Epithelial cell of esophagus (primary cell): Measurements from ENCODE around the gene COL18A1.

Source experiments
- DNase-seq: peaks from one replicate; pipeline ENCODE4 v3.0.0; 2010; ENCODE audit warnings: low read depth
- H3K4me3 ChIP-seq: 2 replicates; pipeline ENCODE4 v1.5.1; 2011; ENCODE audit warnings: mild to moderate bottlenecking, low read length, control low read depth
- CTCF ChIP-seq: IDR thresholded peaks from 2 replicates; pipeline ENCODE4 v1.5.1; 2011; ENCODE audit warnings: low read depth, mild to moderate bottlenecking, low read length, control low read depth, inconsistent platforms; ENCODE audit not compliant: insufficient read depth; ENCODE audit errors: missing control alignments

The COL18A1 gene

DNA sequence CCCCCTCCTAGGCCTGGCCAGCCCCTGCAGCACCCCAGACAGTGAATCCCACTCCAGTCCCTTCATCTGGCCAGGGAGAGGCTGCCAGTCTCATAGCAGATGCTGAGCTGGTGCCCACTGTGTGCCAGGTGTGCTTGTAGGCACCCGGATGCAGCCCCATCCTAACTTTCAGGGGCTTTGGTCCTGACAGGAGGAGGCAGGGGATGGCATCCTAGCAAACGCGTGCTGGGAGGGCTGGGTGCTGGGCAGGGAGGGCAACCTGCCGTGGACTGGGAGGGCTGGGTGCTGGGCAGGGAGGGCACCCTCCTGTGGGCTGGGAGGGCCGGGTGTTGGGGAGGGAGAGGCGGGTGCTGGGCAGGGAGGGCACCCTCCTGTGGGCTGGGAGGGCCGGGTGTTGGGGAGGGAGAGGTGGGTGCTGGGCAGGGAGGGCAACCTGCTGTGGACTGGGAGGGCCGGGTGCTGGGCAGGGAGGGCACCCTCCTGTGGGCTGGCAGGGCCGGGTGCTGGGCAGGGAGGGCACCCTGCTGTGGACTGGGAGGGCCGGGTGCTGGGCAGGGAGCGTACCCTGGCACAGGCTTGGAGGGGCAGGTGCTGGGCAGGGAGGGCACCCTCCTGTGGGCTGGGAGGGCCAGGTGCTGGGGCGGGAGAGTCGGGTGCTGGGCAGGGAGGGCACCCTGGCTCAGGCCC is 102.0 kb downstream of the COL18A1 start:
- no peak overlapping the region for H3K4me3 ChIP-seq
- DNase-seq: no peak
- TF ChIP-seq CTCF: no peak

GRCh38 chr21:45507523-45507875 is 102.5 kb downstream of the COL18A1 start:
- TF ChIP-seq CTCF: no peak
- no peak for DNase-seq
- no peak overlapping the region for H3K4me3 ChIP-seq

GRCh38 chr21:45507888-45508508 is 103.0 kb downstream of the COL18A1 start:
- TF ChIP-seq CTCF: no peak
- DNase-seq: no peak
- H3K4me3 ChIP-seq: no peak overlapping the region

DNA sequence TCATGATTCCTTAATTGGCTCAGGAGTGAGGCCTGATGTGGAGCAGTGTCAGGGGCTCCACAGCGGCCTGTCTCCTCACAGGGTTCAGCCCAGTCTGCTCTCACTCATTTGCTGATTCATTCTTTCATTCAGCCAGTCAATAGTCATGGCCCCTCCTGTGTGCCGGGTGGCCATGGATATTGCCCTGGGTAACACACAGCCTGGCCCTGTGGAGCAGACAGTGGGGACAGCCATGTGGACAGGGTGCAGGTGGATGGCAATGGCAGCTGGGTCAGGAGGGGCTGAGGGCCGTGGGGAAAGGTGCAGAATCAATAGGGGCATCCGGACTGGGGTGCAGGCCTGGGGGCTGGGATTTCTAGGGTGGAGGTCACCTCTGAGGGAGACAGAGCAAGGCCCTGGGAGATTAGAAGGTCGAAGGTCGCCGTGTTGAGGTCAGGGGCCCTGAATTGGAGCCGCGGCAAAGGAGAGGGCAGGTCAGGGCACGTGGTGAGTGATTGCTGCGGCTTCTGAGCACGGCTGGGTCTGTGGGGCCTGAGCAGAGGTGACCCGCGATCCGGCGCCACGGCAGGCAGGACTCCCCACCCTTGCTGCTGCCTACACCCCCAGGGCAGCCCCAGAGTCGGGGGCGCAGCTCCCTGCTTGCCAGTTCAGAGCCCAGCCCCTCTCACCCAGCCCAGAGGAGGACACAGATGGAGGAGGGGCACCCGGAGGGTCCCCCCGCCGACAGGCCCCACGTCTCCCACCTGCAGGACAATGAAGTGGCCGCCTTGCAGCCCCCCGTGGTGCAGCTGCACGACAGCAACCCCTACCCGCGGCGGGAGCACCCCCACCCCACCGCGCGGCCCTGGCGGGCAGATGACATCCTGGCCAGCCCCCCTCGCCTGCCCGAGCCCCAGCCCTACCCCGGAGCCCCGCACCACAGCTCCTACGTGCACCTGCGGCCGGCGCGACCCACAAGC is 103.9 kb downstream of the COL18A1 start:
- DNase-seq: no peak
- TF ChIP-seq CTCF: no peak
- no peak overlapping the region for H3K4me3 ChIP-seq

DNA sequence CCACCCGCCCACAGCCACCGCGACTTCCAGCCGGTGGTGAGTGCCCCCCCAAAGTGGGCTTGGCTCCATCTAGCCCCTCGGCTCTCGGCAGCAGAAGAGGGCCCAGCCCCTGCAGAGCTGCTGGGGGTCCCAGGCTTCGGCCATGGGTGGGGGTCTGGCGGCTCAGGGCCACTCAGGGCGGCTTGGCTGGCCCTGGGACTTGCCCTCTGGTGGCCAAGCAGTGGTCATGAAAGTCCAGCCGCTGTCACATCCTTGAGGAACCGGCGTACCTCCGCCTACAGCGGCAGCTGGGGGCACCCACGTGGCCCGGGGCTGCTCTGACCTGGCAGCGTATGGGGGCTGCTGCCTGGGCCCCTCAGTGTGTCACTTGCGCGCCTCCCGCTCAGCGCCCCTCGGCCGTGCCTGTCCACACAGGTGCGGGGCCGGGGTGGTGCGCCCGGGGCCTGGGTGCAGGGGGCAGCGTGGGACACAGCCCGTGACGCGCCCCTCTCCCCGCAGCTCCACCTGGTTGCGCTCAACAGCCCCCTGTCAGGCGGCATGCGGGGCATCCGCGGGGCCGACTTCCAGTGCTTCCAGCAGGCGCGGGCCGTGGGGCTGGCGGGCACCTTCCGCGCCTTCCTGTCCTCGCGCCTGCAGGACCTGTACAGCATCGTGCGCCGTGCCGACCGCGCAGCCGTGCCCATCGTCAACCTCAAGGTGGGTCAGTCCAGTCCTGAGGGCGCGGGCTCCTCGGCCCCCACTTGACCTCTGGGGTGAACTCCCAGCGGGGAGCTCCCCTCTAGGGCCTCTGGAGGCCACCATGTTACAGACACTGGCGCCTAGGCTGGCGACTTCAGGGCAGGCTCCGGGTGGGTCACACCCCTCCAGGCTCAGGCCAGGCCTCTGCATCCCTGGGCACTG is 104.9 kb downstream of the COL18A1 start:
- DNase-seq: no peak
- no peak for TF ChIP-seq CTCF
- H3K4me3 ChIP-seq: no peak overlapping the region

- no peak overlapping the region for H3K4me3 ChIP-seq
- no peak for DNase-seq
- TF ChIP-seq CTCF: no peak
Measured at GRCh38 chr21:45510466-45510955, 105.5 kb downstream of the COL18A1 start.
